Measurements from ENCODE around the gene KNSTRN. TPM values are rescaled to one million over a fixed set of nuclear protein-coding genes. Genes with fewer than 3 reads are reported as not detected.

The KNSTRN gene
- total RNA-seq, 2 donors from 2014 or later = 12.9 to 19.8 TPM

GRCh38 chr15:40436892-40437751 is 54.6 kb downstream of the KNSTRN start:
- 15% methylated on average over 16 of the region's 17 CpGs for WGBS
- H3K4me3 ChIP-seq = peak overlapping the region in 1 of 2 donors; percentile 26

DNA sequence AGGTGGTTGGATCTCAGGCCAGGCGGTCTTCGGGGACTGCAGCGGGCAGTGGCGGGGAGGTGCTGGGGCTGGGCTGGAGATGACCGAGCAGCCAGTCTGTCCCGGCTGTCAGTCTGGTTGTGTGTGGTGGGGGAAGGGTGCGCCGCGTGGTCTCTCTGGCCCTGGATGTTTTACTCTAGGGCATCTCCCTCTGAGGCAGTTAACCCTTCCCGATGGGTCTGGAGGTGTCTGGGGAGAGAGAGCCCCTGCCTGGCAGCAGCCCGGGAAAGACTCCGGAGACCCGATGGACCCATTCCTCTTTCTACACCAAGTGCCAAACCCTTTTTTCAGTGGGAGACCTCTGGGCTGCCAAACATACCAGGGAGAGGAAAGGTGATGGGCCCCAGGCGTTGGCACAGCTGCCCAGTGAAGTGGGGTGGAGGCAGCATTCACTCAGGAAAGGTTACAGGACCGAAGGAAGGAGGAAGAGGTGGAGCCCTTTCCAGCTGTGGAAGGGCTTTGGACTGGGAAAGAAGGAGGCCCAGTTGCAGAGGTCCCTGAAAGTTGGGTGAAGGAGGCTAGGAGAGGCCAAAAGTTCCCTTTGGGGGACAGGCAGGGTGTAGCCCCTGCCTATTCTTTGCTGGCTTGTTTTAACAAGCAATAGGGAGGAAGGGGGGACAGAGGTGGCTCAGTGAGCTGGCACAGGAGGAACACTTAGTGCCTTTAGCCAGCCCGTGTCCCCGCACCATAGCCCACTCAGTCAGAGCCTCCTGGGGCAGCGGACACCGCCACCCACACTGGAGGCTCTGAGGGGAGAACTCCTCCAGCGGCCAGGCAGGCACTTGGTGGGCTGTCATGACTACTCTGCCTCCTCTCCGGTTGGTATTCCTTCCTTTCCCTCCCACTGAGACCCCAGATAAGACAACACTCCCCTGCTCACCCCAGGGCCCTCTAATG is 55.5 kb downstream of the KNSTRN start:
- no peaks in the 10 kb centered on the region for H3K9me3 ChIP-seq
- intact Hi-C loops (cut with DNase I) = no loop called here
- H3K4me3 ChIP-seq = no peak overlapping the region
- 63% methylated on average over 21 of the region's 21 CpGs for WGBS
- no peaks in the 10 kb centered on the region for H3K27me3 ChIP-seq (replicated peaks; ENCODE audit: insufficient read depth)
- TF ChIP-seq CTCF (IDR thresholded peaks at IDR 0.05) (no peak), POLR2A (IDR thresholded peaks at IDR 0.05) (no peak), POLR2AphosphoS5 (IDR thresholded peaks at IDR 0.05) (no peak)
- no peak for DNase-seq (ENCODE audit: low spot score)
- no peak overlapping the region for H3K27ac ChIP-seq
- no peaks in the 10 kb centered on the region for H3K4me1 ChIP-seq (replicated peaks)
- H3K36me3 ChIP-seq = no peaks in the 10 kb centered on the region

More at GRCh38 chr15:40436892-40437751, 54.6 kb downstream of the KNSTRN start:
- H3K27me3 ChIP-seq (replicated peaks; ENCODE audit: insufficient read depth) = no peaks in the 10 kb centered on the region
- H3K36me3 ChIP-seq = no peaks in the 10 kb centered on the region
- intact Hi-C loops (cut with DNase I) = no loop called here
- TF ChIP-seq POLR2AphosphoS5 (IDR thresholded peaks at IDR 0.05) (no peak), POLR2A (IDR thresholded peaks at IDR 0.05) (no peak), CTCF (IDR thresholded peaks at IDR 0.05) (no peak)
- H3K27ac ChIP-seq = no peak overlapping the region
- no peak for DNase-seq (ENCODE audit: low spot score)
- H3K4me1 ChIP-seq (replicated peaks) = no peaks in the 10 kb centered on the region
- H3K9me3 ChIP-seq = no peaks in the 10 kb centered on the region

DNA sequence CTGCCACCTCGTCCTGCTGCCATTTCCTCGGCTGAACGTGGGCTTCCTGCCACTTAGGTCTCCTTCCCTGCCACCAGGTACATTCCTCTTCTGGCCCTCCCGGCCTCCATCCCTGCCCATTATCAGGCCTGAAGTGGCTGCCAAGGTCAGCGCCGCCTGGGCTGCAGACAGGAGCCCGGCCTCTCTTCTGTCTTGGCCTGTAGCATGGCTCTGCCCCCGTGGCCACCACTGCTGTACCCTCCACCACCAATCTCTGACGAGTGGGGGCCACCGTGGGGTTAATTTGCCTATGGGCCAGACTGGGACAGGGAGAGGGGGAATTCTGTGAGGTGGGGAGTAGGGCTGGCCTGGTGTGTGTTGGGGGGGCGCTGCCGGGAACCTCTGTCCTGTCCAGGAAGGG is 56.2 kb downstream of the KNSTRN start:
- Histone ChIP-seq H3K9me3 (no peaks in the 10 kb centered on the region), H3K36me3 (no peaks in the 10 kb centered on the region), H3K27me3 (replicated peaks; ENCODE audit: insufficient read depth) (no peaks in the 10 kb centered on the region), H3K4me3 (no peak overlapping the region), H3K4me1 (replicated peaks) (no peaks in the 10 kb centered on the region), H3K27ac (no peak overlapping the region)
- 75% methylated on average over 12 of the region's 12 CpGs for WGBS
- intact Hi-C loops (cut with DNase I) = no loop called here
- TF ChIP-seq POLR2AphosphoS5 (IDR thresholded peaks at IDR 0.05) (no peak), CTCF (IDR thresholded peaks at IDR 0.05) (no peak), POLR2A (IDR thresholded peaks at IDR 0.05) (no peak)
- DNase-seq (ENCODE audit: low spot score) = no peak

GRCh38 chr15:40439461-40439959 is 57.0 kb downstream of the KNSTRN start:
- 17% methylated on average over 15 of the region's 15 CpGs for WGBS
- no peaks in the 10 kb centered on the region for H3K27me3 ChIP-seq (replicated peaks; ENCODE audit: insufficient read depth)
- intact Hi-C loops (cut with DNase I) = no loop called here
- no peak overlapping the region for H3K27ac ChIP-seq
- H3K4me1 ChIP-seq (replicated peaks) = no peaks in the 10 kb centered on the region
- no peaks in the 10 kb centered on the region for H3K36me3 ChIP-seq
- DNase-seq (ENCODE audit: low spot score) = no peak
- TF ChIP-seq POLR2AphosphoS5 (IDR thresholded peaks at IDR 0.05) (no peak), CTCF (IDR thresholded peaks at IDR 0.05) (no peak), POLR2A (IDR thresholded peaks at IDR 0.05) (no peak)
- H3K4me3 ChIP-seq = peak overlapping the region; percentile 84 to 92
- H3K9me3 ChIP-seq = no peaks in the 10 kb centered on the region
